GM18499 (cell line): ENCODE data around the gene ZNF81.
"Not testable (repeated sequence)": the region's sequence is repeated elsewhere in the genome, so short reads cannot be mapped to it uniquely, and the experiment has no call there.

Source experiments
- ATAC-seq: cut with Tn5 transposase; IDR thresholded peaks from one replicate; pipeline ENCODE4 v1.9.1; 2021; ENCODE audit warnings: moderate number of reproducible peaks; ENCODE audit not compliant: insufficient read depth, unreplicated experiment

Gene ZNF81

GRCh38 chrX:47918274-47918673, 81.6 kb downstream of the ZNF81 start:
- no peak for ATAC-seq

- no peak for ATAC-seq
Measured at GRCh38 chrX:47927212-47927611, 90.5 kb downstream of the ZNF81 start.

GRCh38 chrX:47931970-47932369, 95.3 kb downstream of the ZNF81 start:
- not testable (repeated sequence) for ATAC-seq

GRCh38 chrX:47933946-47934345, 97.2 kb downstream of the ZNF81 start:
- ATAC-seq: no peak

- ATAC-seq: no peak
Measured at GRCh38 chrX:47936224-47936939, 99.7 kb downstream of the ZNF81 start.

GRCh38 chrX:47936940-47937317, 100.2 kb downstream of the ZNF81 start:
- no peak for ATAC-seq

- ATAC-seq: no peak
Measured at GRCh38 chrX:47940448-47940847, 103.7 kb downstream of the ZNF81 start.

GRCh38 chrX:47941423-47941822, 104.7 kb downstream of the ZNF81 start:
- ATAC-seq: no peak

- not testable (repeated sequence) for ATAC-seq
Measured at GRCh38 chrX:47955295-47955694, 118.6 kb downstream of the ZNF81 start.

- no peak for ATAC-seq
Measured at GRCh38 chrX:47956016-47956415, 119.3 kb downstream of the ZNF81 start.

GRCh38 chrX:47958206-47958605, 121.5 kb downstream of the ZNF81 start:
- not testable (repeated sequence) for ATAC-seq

GRCh38 chrX:47958761-47959342, 122.2 kb downstream of the ZNF81 start:
- ATAC-seq: no peak

GRCh38 chrX:47960406-47960805, 123.7 kb downstream of the ZNF81 start:
- ATAC-seq: no peak

- not testable (repeated sequence) for ATAC-seq
Measured at GRCh38 chrX:47961830-47962229, 125.1 kb downstream of the ZNF81 start.

GRCh38 chrX:47965526-47965925, 128.8 kb downstream of the ZNF81 start:
- not testable (repeated sequence) for ATAC-seq
